GM12875 (cell line): Measurements from ENCODE around the gene PHACTR1.

ENCODE experiments used
- H3K4me3 ChIP-seq: one replicate; pipeline ENCODE4 v1.5.1; 2011; ENCODE audit warnings: low read depth, low read length, control low read depth
- CTCF ChIP-seq: IDR thresholded peaks from 2 replicates; pipeline ENCODE4 v1.5.1; 2011; ENCODE audit warnings: low read depth, mild to moderate bottlenecking, control low read depth, inconsistent platforms, low read length, moderate library complexity, borderline replicate concordance; ENCODE audit not compliant: insufficient read depth

Gene PHACTR1

DNA sequence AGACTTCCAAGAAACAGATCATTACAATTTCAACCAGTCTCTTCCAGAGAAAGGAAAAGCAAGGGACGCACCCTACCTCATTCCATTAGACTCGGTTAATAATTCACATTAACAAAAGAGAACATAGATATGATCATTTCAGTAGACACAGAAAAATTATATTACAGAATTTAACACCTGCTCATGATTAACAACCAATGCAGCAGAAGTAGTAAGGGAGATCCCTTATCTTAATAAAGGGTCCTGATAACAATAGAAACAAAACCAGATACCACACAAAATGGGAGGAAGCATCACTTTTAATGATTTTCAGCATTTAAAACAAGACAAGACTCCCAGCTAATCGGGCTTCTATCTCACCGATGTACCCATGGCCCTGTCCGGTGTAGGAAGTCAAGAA, 396.8 kb downstream of the PHACTR1 start:
- no peak overlapping the region for H3K4me3 ChIP-seq
- no peak for TF ChIP-seq CTCF

GRCh38 chr6:13113981-13114593, 397.5 kb downstream of the PHACTR1 start:
- H3K4me3 ChIP-seq: no peak overlapping the region
- TF ChIP-seq CTCF: no peak

- no peak for TF ChIP-seq CTCF
- H3K4me3 ChIP-seq: no peak overlapping the region
These were observed 399.6 kb downstream of the PHACTR1 start for GRCh38 chr6:13116155-13116554.

GRCh38 chr6:13117570-13117969, 401.0 kb downstream of the PHACTR1 start:
- H3K4me3 ChIP-seq: no peak overlapping the region
- no peak for TF ChIP-seq CTCF

GRCh38 chr6:13119549-13119948, 403.0 kb downstream of the PHACTR1 start:
- H3K4me3 ChIP-seq: no peak overlapping the region
- TF ChIP-seq CTCF: no peak

DNA sequence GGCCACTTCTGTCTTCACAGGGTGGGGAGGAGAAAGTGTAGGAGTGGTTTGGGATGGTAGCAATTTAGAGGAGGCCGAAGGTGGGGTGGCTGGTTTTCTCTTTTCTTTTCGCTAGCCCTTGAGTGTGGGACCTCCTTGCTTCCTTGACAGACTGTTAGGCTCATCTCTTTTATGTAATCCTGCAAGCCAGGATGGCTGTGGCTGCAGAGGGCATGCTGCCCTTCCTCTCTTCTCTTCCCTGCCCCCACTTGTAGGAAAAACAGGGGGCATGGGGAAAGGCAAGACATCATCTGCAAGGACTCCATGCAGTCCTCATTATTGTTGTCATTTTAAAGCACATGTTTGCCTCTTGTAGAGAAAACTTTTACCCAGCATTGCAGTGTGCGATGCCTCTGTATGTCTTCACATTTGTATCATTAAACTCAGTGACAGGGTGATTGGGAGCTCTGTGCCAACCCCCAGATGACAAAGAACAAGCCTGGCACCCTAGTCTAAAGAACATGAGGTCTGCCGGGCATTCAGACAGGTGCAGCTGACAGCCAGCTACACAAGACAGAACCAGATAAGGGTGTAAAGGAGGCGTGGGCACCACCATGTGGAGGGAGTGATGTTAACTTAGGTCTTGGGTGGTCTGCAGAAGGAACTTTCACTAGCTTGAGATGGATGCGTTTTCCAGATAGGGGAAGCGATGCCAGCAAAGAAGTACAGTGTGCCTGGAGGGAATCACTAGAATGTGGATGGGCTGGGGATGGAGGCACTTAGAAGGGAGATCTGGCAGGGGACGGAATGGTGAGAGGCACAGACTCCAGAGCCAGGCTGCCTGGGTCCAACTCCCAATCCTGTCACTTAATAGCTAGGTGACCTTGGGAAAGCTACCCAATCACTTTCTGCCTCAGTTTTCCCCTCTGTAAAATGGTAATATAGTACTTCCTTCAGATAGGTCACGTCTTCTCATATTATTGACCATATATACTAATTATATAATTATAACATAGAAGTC, 404.2 kb downstream of the PHACTR1 start:
- TF ChIP-seq CTCF: no peak
- H3K4me3 ChIP-seq: no peak overlapping the region
